IMR-90 (cell line): ENCODE results near the gene GGT6. TPM values are rescaled to one million over a fixed set of nuclear protein-coding genes. Genes with fewer than 3 reads are reported as not detected.

Experiments used
- ATAC-seq: fragments of 200-7000 bp; cut with Tn5 transposase; 2 replicates; pipeline ENCODE4 v1.9.1; 2020; ENCODE audit warnings: low read depth, mild to moderate bottlenecking, moderate library complexity
- BruUV-seq: library from RNA; stranded (reverse); fragments of 400-500 nt; replicated peaks from 2 replicates; lab custom pipeline; 2021; lab: Mats Ljungman, UMichigan
- CTCF ChIA-PET: fragments of 300-600 bp; formaldehyde crosslinking; extraction: SDS; loops from one replicate; lab custom pipeline; 2021; ENCODE audit warnings: antibody characterized with exemption; lab: Yijun Ruan, JAX
- POLR2A ChIA-PET: fragments of 300-600 bp; sonication (Branson Sonifier 250); formaldehyde crosslinking; loops from one replicate; lab custom pipeline; 2022; ENCODE audit warnings: antibody characterized with exemption; ENCODE audit not compliant: unreplicated experiment; lab: Charles Lee
- DNase-seq: peaks from one replicate; pipeline ENCODE4 v3.0.0; 2013
- H2AFZ ChIP-seq: replicated peaks from 2 replicates; pipeline ENCODE3; 2013; ENCODE audit warnings: low read length, mild to moderate bottlenecking; ENCODE audit not compliant: poor library complexity
- H2AK5ac ChIP-seq: 2 replicates; pipeline ENCODE4 v1.6.1; 2013; ENCODE audit warnings: low read depth, low read length, inconsistent platforms
- H2AK9ac ChIP-seq: replicated peaks from 2 replicates; pipeline ENCODE3; 2013; ENCODE audit warnings: mild to moderate bottlenecking, low read depth, low read length, moderate library complexity; ENCODE audit not compliant: poor library complexity
- H2BK120ac ChIP-seq: 2 replicates; pipeline ENCODE4 v1.6.1; 2013; ENCODE audit warnings: low read depth, low read length, inconsistent platforms
- H2BK15ac ChIP-seq: 3 replicates; pipeline ENCODE4 v1.6.1; 2013; ENCODE audit warnings: low read depth, low read length, inconsistent platforms
- H2BK20ac ChIP-seq: 2 replicates; pipeline ENCODE4 v1.6.1; 2013; ENCODE audit warnings: low read depth, mild to moderate bottlenecking, inconsistent platforms, low read length, moderate library complexity
- H2BK5ac ChIP-seq: 2 replicates; pipeline ENCODE4 v1.6.1; 2013; ENCODE audit warnings: mild to moderate bottlenecking, low read depth, low read length, inconsistent platforms; ENCODE audit not compliant: poor library complexity, severe bottlenecking
- H3K14ac ChIP-seq: replicated peaks from 2 replicates; pipeline ENCODE4 v1.6.1; 2013; ENCODE audit warnings: low read depth, low read length, inconsistent platforms
- H3K18ac ChIP-seq: 2 replicates; pipeline ENCODE4 v1.6.1; 2013; ENCODE audit warnings: low read depth, low read length, control low read depth
- H3K23ac ChIP-seq: 2 replicates; pipeline ENCODE4 v1.6.1; 2013; ENCODE audit warnings: low read depth, low read length, inconsistent platforms
- H3K27ac ChIP-seq: 2 replicates; pipeline ENCODE4 v1.5.1; 2013; ENCODE audit warnings: mild to moderate bottlenecking, control low read depth, low read length; ENCODE audit not compliant: insufficient read depth
- H3K27me3 ChIP-seq: 2 replicates; pipeline ENCODE4 v1.6.1; 2013; ENCODE audit warnings: low read length; ENCODE audit not compliant: control insufficient read depth, insufficient read depth
- H3K36me3 ChIP-seq: 2 replicates; pipeline ENCODE4 v1.6.1; 2013; ENCODE audit warnings: low read length, mixed read lengths; ENCODE audit not compliant: control insufficient read depth, insufficient read depth
- H3K4ac ChIP-seq: 2 replicates; pipeline ENCODE4 v1.6.1; 2013; ENCODE audit warnings: low read depth, low read length, inconsistent platforms
- H3K4me1 ChIP-seq: 2 replicates; pipeline ENCODE4 v1.6.1; 2013; ENCODE audit warnings: low read length, mixed read lengths; ENCODE audit not compliant: control insufficient read depth, insufficient read depth
- H3K4me2 ChIP-seq: 2 replicates; pipeline ENCODE4 v1.6.1; 2013; ENCODE audit warnings: low read depth, mild to moderate bottlenecking, control low read depth, low read length, moderate library complexity
- H3K4me3 ChIP-seq: 2 replicates; pipeline ENCODE4 v1.5.1; 2013; ENCODE audit warnings: low read depth, mild to moderate bottlenecking, control low read depth, low read length, moderate library complexity; ENCODE audit not compliant: insufficient read depth
- H3K56ac ChIP-seq: 2 replicates; pipeline ENCODE4 v1.6.1; 2013; ENCODE audit warnings: low read length, inconsistent platforms; ENCODE audit not compliant: insufficient read depth; ENCODE audit errors: extremely low read depth
- H3K79me1 ChIP-seq, 2 experiments: 2 replicates each; pipeline ENCODE4 v1.6.1; 2013; ENCODE audit warnings: low read length in 2 of 2, inconsistent platforms in 1 of 2, low read depth in 1 of 2
- H3K9ac ChIP-seq: 2 replicates; pipeline ENCODE4 v1.6.1; 2013; ENCODE audit warnings: low read depth, low read length, control low read depth
- H3K9me1 ChIP-seq: 2 replicates; pipeline ENCODE4 v1.6.1; 2013; ENCODE audit warnings: low read length, inconsistent platforms; ENCODE audit not compliant: insufficient read depth
- H3K9me3 ChIP-seq: 2 replicates; pipeline ENCODE4 v1.6.1; 2013; ENCODE audit warnings: low read length; ENCODE audit not compliant: control insufficient read depth, insufficient read depth
- H4K20me1 ChIP-seq: 2 replicates; pipeline ENCODE4 v1.6.1; 2013; ENCODE audit warnings: low read length, inconsistent platforms; ENCODE audit not compliant: insufficient read depth
- H4K5ac ChIP-seq: 2 replicates; pipeline ENCODE4 v1.6.1; 2013; ENCODE audit warnings: mild to moderate bottlenecking, low read depth, low read length, control low read depth
- H4K8ac ChIP-seq, 2 experiments: 2 replicates each; pipeline ENCODE4 v1.6.1; 2013; ENCODE audit warnings: low read depth in 2 of 2, low read length in 2 of 2, control low read depth in 1 of 2, inconsistent platforms in 1 of 2
- H4K91ac ChIP-seq: 2 replicates; pipeline ENCODE4 v1.6.1; 2013; ENCODE audit warnings: low read depth, low read length, inconsistent platforms; ENCODE audit not compliant: insufficient read depth
- FOS ChIP-seq: fragments of 150-350 bp; IDR thresholded peaks from 2 replicates; pipeline ENCODE4 v1.6.1; 2016; ENCODE audit warnings: low read depth, low read length
- MAFK ChIP-seq: IDR thresholded peaks from 2 replicates; pipeline ENCODE4 v1.6.1; 2012; ENCODE audit warnings: low read depth, low read length, improper control_type of control experiment
- MAZ ChIP-seq: IDR thresholded peaks from 2 replicates; pipeline ENCODE4 v1.6.1; 2012; ENCODE audit warnings: low read depth, mild to moderate bottlenecking, low read length, improper control_type of control experiment, moderate library complexity, borderline replicate concordance
- MXI1 ChIP-seq: IDR thresholded peaks from 2 replicates; pipeline ENCODE4 v1.6.1; 2012; ENCODE audit warnings: low read depth, mild to moderate bottlenecking, low read length, moderate library complexity, borderline replicate concordance
- NFE2L2 ChIP-seq: fragments of 150-350 bp; IDR thresholded peaks from 2 replicates; pipeline ENCODE4 v1.6.1; 2016; ENCODE audit warnings: low read depth, mild to moderate bottlenecking, low read length
- RAD21 ChIP-seq: IDR thresholded peaks from 2 replicates; pipeline ENCODE4 v1.6.1; 2012; ENCODE audit warnings: low read length, improper control_type of control experiment
- RFX5 ChIP-seq: IDR thresholded peaks from 2 replicates; pipeline ENCODE4 v1.8.0; 2012; ENCODE audit warnings: low read depth, mild to moderate bottlenecking, low read length, moderate library complexity
- SMC3 ChIP-seq: fragments of 150-350 bp; IDR thresholded peaks from 2 replicates; pipeline ENCODE4 v1.6.1; 2016; ENCODE audit warnings: low read depth, mild to moderate bottlenecking, antibody characterized with exemption, low read length, moderate library complexity
- WGBS, 2 experiments: methylation state at CpG; one replicate each; pipeline versions ENCODE4 v1.1.5 to v1.1.7; 2013; ENCODE audit warnings: missing lambda C conversion rate in 2 of 2; ENCODE audit not compliant: insufficient read length in 1 of 2; ENCODE audit errors: extremely low coverage in 2 of 2; 5-methylcytosine and 5-hydroxymethylcytosine counted together
- dilution Hi-C: fragments of 300-500 bp; cut with HindIII; formaldehyde crosslinking; loops from one replicate; pipeline ENCODE4 v1.14.3; 2018; ENCODE audit warnings: low sequenced_read_pairs; ENCODE audit not compliant: unreplicated experiment
- in situ Hi-C: fragments of 300-500 bp; cut with MboI; formaldehyde crosslinking; loops from 3 replicates; pipeline ENCODE4 v1.14.3; 2019; ENCODE audit warnings: low sequenced_read_pairs, inconsistent platforms, mixed read lengths
- intact Hi-C: fragments of 100-400 bp; cut with micrococcal nuclease; formaldehyde crosslinking; loops from 2 replicates; pipeline ENCODE4 v1.10.0; 2022
- polyA plus RNA-seq, 3 experiments: library from polyadenylated mRNA; depleted of rRNA; stranded (reverse); fragments of >200 nt; gene quantifications; 2 replicates each; pipeline ENCODE4 v1.2.3, GENCODE V29; 2012; ENCODE audit warnings: low replicate concordance in 1 of 3
- total RNA-seq: library from RNA; depleted of rRNA; stranded (reverse); fragments of >200 nt; gene quantifications from 2 replicates; pipeline ENCODE4 v1.2.3, GENCODE V29; 2012
- TF ChIP-seq, protein P1 (sequence below): fragments of 150-350 bp; IDR thresholded peaks from 2 replicates; pipeline ENCODE4 v1.6.1; 2017; ENCODE audit warnings: mild to moderate bottlenecking, antibody characterized with exemption, low read length, low read depth
- TF ChIP-seq, protein P2 (sequence below): conservative IDR thresholded peaks from 2 replicates; pipeline ENCODE4 v1.5.1; 2012; ENCODE audit warnings: mild to moderate bottlenecking, low read depth, low read length, improper control_type of control experiment
- TF ChIP-seq, protein P3 (sequence below): fragments of 150-350 bp; IDR thresholded peaks from 2 replicates; pipeline ENCODE4 v1.6.1; 2016; ENCODE audit warnings: low read depth, mild to moderate bottlenecking, low read length, moderate library complexity, borderline replicate concordance

Gene GGT6
- total and polyA plus RNA-seq, 2 of the 4 experiments (the other 2 are of a cell fraction), result not detected

DNA sequence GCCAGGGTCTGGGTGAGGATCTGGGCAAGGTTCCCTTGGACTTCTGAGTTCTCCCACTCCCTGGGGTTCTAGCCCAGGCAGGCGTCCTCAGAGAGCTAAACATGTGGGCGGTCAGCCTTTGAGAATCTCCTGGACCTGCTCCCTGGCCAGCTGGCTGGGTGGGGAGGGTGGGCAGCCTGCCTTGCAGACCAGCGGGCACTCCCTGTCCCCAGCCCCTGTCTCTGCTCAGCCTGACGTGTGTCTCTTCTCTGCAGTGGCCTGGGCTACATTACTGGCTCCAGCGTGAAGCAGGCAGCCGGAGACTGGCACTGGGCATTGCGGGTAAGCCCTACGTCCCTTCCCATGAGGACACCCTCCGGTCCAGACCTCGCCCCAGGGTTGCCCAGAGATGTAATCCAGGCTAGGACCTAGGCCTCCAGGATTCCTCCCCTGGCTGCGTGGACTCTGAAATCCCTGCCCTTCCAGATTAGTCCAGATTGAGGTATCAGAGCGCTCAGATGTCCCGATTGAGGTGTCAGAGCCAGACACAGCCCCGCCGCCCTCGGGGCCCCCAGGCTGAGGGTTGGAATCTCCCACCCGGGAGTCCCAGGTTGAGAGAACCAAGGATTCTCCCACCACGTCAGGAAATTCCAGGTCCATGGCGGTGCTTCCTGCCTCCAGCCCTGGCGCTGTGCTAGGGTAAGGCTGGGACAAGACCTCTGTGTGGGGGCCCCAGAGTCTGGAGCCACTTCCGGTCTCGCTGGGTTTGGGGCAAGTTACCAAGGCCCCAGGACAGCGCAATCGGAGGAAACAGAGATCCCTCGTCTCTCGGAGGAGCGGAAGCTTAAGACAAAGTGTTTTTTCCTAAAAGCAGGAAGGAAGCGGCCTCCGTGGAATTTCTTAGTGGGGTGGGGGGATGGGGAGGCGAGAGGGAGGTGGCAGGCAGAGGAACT is 29.3 kb downstream of the GGT6 start (continued):
- TF ChIP-seq, protein P1, sequence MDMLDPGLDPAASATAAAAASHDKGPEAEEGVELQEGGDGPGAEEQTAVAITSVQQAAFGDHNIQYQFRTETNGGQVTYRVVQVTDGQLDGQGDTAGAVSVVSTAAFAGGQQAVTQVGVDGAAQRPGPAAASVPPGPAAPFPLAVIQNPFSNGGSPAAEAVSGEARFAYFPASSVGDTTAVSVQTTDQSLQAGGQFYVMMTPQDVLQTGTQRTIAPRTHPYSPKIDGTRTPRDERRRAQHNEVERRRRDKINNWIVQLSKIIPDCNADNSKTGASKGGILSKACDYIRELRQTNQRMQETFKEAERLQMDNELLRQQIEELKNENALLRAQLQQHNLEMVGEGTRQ, result no peak

DNA sequence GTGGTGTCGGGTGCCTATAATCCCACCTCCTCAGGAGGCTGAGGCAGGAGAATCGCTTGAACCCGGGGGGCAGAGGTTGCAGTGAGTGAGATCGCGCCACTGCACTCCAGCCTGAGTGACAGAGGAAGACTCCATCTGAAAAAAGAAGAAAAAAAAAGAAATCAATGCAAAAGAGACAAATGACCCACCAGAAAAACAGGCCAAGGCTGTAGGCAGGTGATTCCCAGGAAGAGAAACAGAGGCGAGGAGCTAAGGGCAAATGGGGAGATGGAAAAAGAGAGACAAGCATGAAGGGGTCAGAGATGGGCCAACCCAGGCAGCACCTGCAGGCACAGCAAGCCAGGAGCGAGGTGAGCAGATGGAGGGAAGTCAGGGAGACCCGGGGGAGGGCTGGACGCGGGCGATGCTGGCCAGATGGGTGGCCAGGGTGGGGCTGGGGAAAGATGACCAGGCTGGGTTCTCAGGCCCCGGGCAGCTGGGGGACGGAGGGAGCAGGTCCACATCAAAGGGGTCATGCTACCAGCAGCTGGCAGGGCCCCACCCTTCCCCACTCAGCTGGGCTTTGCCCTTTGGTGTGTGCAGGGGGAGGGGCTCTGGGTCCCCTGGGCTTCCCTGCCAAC is 30.7 kb downstream of the GGT6 start:
- H3K9ac ChIP-seq, result no peak overlapping the region
- no peak overlapping the region for H2BK5ac ChIP-seq
- H3K4me3 ChIP-seq, result no peak overlapping the region
- in situ Hi-C loops, result no loop called here
- H2BK20ac ChIP-seq, result no peak overlapping the region
- no peak overlapping the region for H2AK5ac ChIP-seq
- intact Hi-C loops, result no loop called here
- CTCF ChIA-PET, result interaction anchor here (0.7 kb wide), 1 partner anchor 96 kb away, joined by 4 read pairs; no protein-coding TSS in a partner anchor
- no peak overlapping the region for H3K56ac ChIP-seq
- H3K4ac ChIP-seq, result no peak overlapping the region
- no peak overlapping the region for H3K14ac ChIP-seq
- H3K9me3 ChIP-seq, result no peaks in the 10 kb centered on the region
- no peaks in the 10 kb centered on the region for H3K4me1 ChIP-seq
- no peak overlapping the region for H2BK15ac ChIP-seq
- no peak overlapping the region for H3K4me2 ChIP-seq
- no peaks in the 10 kb centered on the region for H3K9me1 ChIP-seq
- no peak overlapping the region for H4K91ac ChIP-seq
- H3K18ac ChIP-seq, result no peak overlapping the region
- no peak overlapping the region for H4K5ac ChIP-seq
- no peaks in the 10 kb centered on the region for H4K20me1 ChIP-seq
- no peak overlapping the region for H2BK120ac ChIP-seq
- dilution Hi-C loops, result no loop called here
- POLR2A ChIA-PET, result no interaction called here
- no peak for DNase-seq
- no peak overlapping the region for H3K23ac ChIP-seq
- H2AFZ ChIP-seq, result no peak overlapping the region
- BruUV-seq, result no TSS peak
- no peak overlapping the region for H4K8ac ChIP-seq
- no peaks in the 10 kb centered on the region for H3K36me3 ChIP-seq
- no peak for ATAC-seq
- no peak overlapping the region for H3K27ac ChIP-seq
- peaks cover 29% of the 10 kb centered on the region for H3K27me3 ChIP-seq
- 100% methylated on average over 1 of the region's 13 CpGs; no CpG with 5 or more reads in 1 of the 2 experiments for WGBS, 2 experiments
- H3K79me1 ChIP-seq, result no peaks in the 10 kb centered on the region
- H2AK9ac ChIP-seq, result no peak overlapping the region
- TF ChIP-seq, protein P2, sequence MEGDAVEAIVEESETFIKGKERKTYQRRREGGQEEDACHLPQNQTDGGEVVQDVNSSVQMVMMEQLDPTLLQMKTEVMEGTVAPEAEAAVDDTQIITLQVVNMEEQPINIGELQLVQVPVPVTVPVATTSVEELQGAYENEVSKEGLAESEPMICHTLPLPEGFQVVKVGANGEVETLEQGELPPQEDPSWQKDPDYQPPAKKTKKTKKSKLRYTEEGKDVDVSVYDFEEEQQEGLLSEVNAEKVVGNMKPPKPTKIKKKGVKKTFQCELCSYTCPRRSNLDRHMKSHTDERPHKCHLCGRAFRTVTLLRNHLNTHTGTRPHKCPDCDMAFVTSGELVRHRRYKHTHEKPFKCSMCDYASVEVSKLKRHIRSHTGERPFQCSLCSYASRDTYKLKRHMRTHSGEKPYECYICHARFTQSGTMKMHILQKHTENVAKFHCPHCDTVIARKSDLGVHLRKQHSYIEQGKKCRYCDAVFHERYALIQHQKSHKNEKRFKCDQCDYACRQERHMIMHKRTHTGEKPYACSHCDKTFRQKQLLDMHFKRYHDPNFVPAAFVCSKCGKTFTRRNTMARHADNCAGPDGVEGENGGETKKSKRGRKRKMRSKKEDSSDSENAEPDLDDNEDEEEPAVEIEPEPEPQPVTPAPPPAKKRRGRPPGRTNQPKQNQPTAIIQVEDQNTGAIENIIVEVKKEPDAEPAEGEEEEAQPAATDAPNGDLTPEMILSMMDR, result no peak
- no peak for TF ChIP-seq SMC3
- no peak for TF ChIP-seq RAD21
- no peak for TF ChIP-seq RFX5
- TF ChIP-seq, protein P3, sequence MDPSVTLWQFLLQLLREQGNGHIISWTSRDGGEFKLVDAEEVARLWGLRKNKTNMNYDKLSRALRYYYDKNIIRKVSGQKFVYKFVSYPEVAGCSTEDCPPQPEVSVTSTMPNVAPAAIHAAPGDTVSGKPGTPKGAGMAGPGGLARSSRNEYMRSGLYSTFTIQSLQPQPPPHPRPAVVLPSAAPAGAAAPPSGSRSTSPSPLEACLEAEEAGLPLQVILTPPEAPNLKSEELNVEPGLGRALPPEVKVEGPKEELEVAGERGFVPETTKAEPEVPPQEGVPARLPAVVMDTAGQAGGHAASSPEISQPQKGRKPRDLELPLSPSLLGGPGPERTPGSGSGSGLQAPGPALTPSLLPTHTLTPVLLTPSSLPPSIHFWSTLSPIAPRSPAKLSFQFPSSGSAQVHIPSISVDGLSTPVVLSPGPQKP, result no peak
- no peak for TF ChIP-seq FOS
- TF ChIP-seq NFE2L2, result no peak
- TF ChIP-seq MAZ, result no peak
- no peak for TF ChIP-seq MXI1
- no peak for TF ChIP-seq MAFK
